Breast epithelium (tissue), 4 donors: ENCODE results near the gene OR1M1. TPM values are rescaled to one million over a fixed set of nuclear protein-coding genes. Genes with fewer than 3 reads are reported as not detected.

ENCODE experiments used
- DNase-seq, 2 donors: peaks; one replicate each; pipeline ENCODE4 v3.0.0-alpha.2; 2019; ENCODE audit warnings: low spot score in 2 of 2
- H3K27ac ChIP-seq, 2 donors: fragments of 200-600 bp; sonication (generic) in 1 of 2; one replicate each; pipeline ENCODE4 v1.5.1; 2016 to 2019; ENCODE audit warnings: mild to moderate bottlenecking in 1 of 2
- H3K27me3 ChIP-seq, 2 donors: fragments of 200-600 bp; sonication (generic) in 1 of 2; one replicate each; pipeline versions ENCODE4 v1.5.1 to v1.6.0; 2017 to 2019; ENCODE audit warnings: control low read depth in 1 of 2, mild to moderate bottlenecking in 1 of 2
- H3K36me3 ChIP-seq: fragments of 200-600 bp; one replicate; pipeline ENCODE4 v1.5.1; 2019
- H3K4me1 ChIP-seq, 2 donors: fragments of 200-600 bp; sonication (generic); one replicate each; pipeline ENCODE4 v1.5.1; 2016 to 2019; ENCODE audit warnings: control low read depth in 1 of 2
- H3K4me3 ChIP-seq, 3 donors: fragments of 200-600 bp; sonication (generic); 1 replicate in 2 of 3; 2 replicates in 1 of 3; pipeline ENCODE4 v1.5.1; 2016 to 2019; ENCODE audit warnings: mild to moderate bottlenecking in 3 of 3, moderate library complexity in 2 of 3
- H3K9me3 ChIP-seq, 2 donors: fragments of 200-600 bp; sonication (generic) in 1 of 2; one replicate each; pipeline ENCODE4 v1.5.1; 2016 to 2019; ENCODE audit warnings: control low read depth in 1 of 2
- POLR2A ChIP-seq: fragments of 450-650 bp; IDR thresholded peaks from one replicate; pipeline ENCODE4 v1.6.1; 2016; ENCODE audit warnings: antibody characterized with exemption, mild to moderate bottlenecking, moderate library complexity
- POLR2AphosphoS5 ChIP-seq, 3 donors: sonication (generic); formaldehyde crosslinking; IDR thresholded peaks; one replicate each; pipeline ENCODE4 v1.6.1; 2017; ENCODE audit warnings: antibody characterized with exemption in 3 of 3
- intact Hi-C: fragments of 100-400 bp; cut with DNase I; formaldehyde crosslinking; loops from one replicate; pipeline ENCODE4 v1.15.1; 2023; ENCODE audit warnings: low total_unique reads
- total RNA-seq, 3 donors: library from RNA; depleted of rRNA; stranded (reverse); fragments of >200 nt; gene quantifications; one replicate each; pipeline ENCODE4 v1.1.0, GENCODE V29; 2016
- TF ChIP-seq, protein P1 (sequence below), 3 donors: fragments of 450-650 bp; IDR thresholded peaks; one replicate each; pipeline ENCODE4 v1.5.1; 2016 to 2017; ENCODE audit warnings: antibody characterized with exemption in 3 of 3, mild to moderate bottlenecking in 3 of 3, moderate library complexity in 3 of 3

OR1M1 gene
- total RNA-seq, 3 donors from 2014 or later, result not detected

DNA sequence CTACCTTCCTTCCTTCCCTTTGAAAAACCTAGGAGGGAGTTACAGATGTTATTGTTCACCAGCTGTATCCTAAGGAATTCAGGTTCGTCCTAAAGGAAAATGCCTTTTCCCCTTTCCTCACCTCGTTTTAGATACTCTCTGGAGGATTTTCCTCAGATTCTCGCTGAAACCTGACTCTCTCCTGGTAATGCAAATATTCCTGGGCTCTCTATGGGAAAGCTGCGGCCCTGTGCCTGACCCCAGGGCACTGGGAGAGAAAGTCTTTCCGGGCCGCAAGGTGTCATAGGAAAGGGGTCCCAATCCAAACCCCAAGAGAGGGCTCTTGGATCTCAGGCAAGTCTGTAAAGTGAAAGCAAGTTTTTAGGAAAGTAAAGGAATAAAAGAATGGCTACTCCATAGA, 13.1 kb upstream of the OR1M1 start:
- no peak overlapping the region for H3K4me3 ChIP-seq
- intact Hi-C loops, result no loop called here

GRCh38 chr19:9075064-9075949, 11.6 kb upstream of the OR1M1 start:
- Histone ChIP-seq H3K4me1 (no peaks in the 10 kb centered on the region), H3K4me3 (no peak overlapping the region), H3K36me3 (no peaks in the 10 kb centered on the region), H3K27ac (peak overlapping the region; percentile 23 to 61), H3K27me3 (no peaks in the 10 kb centered on the region), H3K9me3 (no peaks in the 10 kb centered on the region)
- DNase-seq, result peak; percentile 69 to 75
- intact Hi-C loops, result no loop called here
- no peak for TF ChIP-seq POLR2AphosphoS5 (IDR thresholded peaks at IDR 0.05)
- TF ChIP-seq, protein P1, sequence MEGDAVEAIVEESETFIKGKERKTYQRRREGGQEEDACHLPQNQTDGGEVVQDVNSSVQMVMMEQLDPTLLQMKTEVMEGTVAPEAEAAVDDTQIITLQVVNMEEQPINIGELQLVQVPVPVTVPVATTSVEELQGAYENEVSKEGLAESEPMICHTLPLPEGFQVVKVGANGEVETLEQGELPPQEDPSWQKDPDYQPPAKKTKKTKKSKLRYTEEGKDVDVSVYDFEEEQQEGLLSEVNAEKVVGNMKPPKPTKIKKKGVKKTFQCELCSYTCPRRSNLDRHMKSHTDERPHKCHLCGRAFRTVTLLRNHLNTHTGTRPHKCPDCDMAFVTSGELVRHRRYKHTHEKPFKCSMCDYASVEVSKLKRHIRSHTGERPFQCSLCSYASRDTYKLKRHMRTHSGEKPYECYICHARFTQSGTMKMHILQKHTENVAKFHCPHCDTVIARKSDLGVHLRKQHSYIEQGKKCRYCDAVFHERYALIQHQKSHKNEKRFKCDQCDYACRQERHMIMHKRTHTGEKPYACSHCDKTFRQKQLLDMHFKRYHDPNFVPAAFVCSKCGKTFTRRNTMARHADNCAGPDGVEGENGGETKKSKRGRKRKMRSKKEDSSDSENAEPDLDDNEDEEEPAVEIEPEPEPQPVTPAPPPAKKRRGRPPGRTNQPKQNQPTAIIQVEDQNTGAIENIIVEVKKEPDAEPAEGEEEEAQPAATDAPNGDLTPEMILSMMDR (IDR thresholded peaks at IDR 0.05), result no peak
- TF ChIP-seq POLR2A, result no peak

More for the DNA sequence above, 13.1 kb upstream of the OR1M1 start:
- Histone ChIP-seq H3K4me1 (no peaks in the 10 kb centered on the region), H3K27me3 (no peaks in the 10 kb centered on the region), H3K9me3 (no peaks in the 10 kb centered on the region), H3K27ac (no peak overlapping the region), H3K36me3 (no peaks in the 10 kb centered on the region)
- no peak for DNase-seq
- TF ChIP-seq, protein P1 (IDR thresholded peaks at IDR 0.05), result no peak
- TF ChIP-seq POLR2A (no peak), POLR2AphosphoS5 (IDR thresholded peaks at IDR 0.05) (no peak)

- no peak overlapping the region for H3K27ac ChIP-seq
- no peaks in the 10 kb centered on the region for H3K4me1 ChIP-seq
- DNase-seq, result no peak
- no peak overlapping the region for H3K4me3 ChIP-seq
- H3K36me3 ChIP-seq, result no peaks in the 10 kb centered on the region
- no peak for TF ChIP-seq POLR2AphosphoS5 (IDR thresholded peaks at IDR 0.05)
- TF ChIP-seq, protein P1 (IDR thresholded peaks at IDR 0.05), result no peak
- no peak for TF ChIP-seq POLR2A
- no peaks in the 10 kb centered on the region for H3K9me3 ChIP-seq
- intact Hi-C loops, result no loop called here
- no peaks in the 10 kb centered on the region for H3K27me3 ChIP-seq
These were observed 10.0 kb upstream of the OR1M1 start for GRCh38 chr19:9076901-9077300.

DNA sequence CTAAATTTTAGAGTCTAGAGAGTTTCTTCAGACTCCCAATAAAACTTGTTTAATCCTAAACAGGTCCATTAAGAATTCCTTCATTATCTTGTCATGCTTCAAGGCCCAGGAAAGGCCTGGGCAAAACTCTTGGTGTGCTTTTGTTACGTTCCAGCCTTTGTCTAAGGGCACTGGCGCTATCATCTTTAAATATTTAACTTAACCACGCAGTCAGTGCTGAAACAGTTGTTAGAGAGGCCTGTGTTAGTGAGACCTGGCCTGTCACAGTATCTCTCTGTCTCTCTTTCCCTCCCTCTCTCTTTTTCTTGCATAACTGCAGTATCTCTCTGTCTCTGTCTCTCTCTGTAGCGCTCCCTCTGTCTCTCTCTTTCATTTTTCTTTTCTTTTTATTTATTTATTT, 8.2 kb upstream of the OR1M1 start:
- no peak for DNase-seq
- Histone ChIP-seq H3K27me3 (no peaks in the 10 kb centered on the region), H3K9me3 (no peaks in the 10 kb centered on the region), H3K36me3 (no peaks in the 10 kb centered on the region), H3K27ac (no peak overlapping the region), H3K4me1 (no peaks in the 10 kb centered on the region), H3K4me3 (no peak overlapping the region)
- intact Hi-C loops, result no loop called here
- TF ChIP-seq, protein P1 (IDR thresholded peaks at IDR 0.05), result no peak
- no peak for TF ChIP-seq POLR2A
- no peak for TF ChIP-seq POLR2AphosphoS5 (IDR thresholded peaks at IDR 0.05)

- H3K4me3 ChIP-seq, result no peak within 1 kb of the TSS
- no peaks in the 10 kb centered on the region for H3K36me3 ChIP-seq
- DNase-seq, result no peak
- TF ChIP-seq POLR2A (no peak), POLR2AphosphoS5 (IDR thresholded peaks at IDR 0.05) (no peak)
- TF ChIP-seq, protein P1 (IDR thresholded peaks at IDR 0.05), result no peak
- no peak within 1 kb of the TSS for H3K27ac ChIP-seq
- intact Hi-C loops, result no loop called here
- H3K9me3 ChIP-seq, result no peaks in the 10 kb centered on the region
- H3K27me3 ChIP-seq, result peaks cover 0 to 10% of the 10 kb centered on the region in 2 donors
- H3K4me1 ChIP-seq, result no peaks in the 10 kb centered on the region
These were observed 20.5 kb downstream of the OR1M1 start, which contains the start of gene OR7G2 for GRCh38 chr19:9107375-9107774. Gene OR7G2, minus strand, starts transcription at chr19:9107475. Its CDS starts 4,232 bp downstream, at chr19:9103243.
